M059J (cell line): ENCODE data around the gene PLA2G6. TPM values are rescaled to one million over a fixed set of nuclear protein-coding genes. Genes with fewer than 3 reads are reported as not detected.
"Not testable (repeated sequence)": the region's sequence is repeated elsewhere in the genome, so short reads cannot be mapped to it uniquely, and the experiment has no call there.

ENCODE experiments used
- DNase-seq: peaks from one replicate; pipeline ENCODE4 v3.0.0-alpha.2; 2012; ENCODE audit warnings: low read depth
- total RNA-seq: library from RNA; depleted of rRNA; stranded (reverse); fragments of >200 nt; shearing (Covaris generic); gene quantifications from 2 replicates; pipeline ENCODE4 v1.2.3, GENCODE V29; 2014

PLA2G6 gene
- total RNA-seq, 1 experiment from 2014 or later: 0.96 TPM

DNA sequence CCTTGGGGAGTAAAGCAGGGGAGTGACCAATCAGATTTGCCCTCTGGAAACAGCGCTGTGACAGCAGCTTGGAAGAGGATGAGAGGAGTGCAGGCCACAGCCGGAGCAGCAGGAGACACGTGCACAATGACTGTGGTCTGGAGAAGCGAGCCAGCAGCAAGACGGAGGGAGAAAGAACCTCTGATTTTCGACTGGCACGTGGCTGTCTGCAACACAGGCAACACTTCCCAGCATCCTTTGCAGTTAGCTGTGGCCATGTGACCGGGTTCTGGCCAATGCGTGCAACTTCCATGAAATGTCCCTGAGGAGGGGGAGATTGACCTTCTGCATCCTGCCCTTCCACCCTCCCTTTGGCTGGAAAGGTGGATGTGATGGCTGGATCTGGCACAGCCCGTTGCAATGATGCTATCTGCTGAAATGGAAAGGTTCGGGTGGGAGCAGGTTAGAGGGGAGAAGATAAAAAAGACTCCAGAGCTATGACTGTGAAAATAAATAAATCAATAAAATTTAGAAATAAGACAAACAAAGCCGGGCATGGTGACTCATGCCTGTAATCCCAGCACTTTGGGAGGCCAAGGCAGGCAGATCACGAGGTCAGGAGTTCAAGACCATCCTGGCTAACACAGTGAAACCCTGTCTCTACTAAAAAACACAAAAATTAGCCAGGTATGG, 15.6 kb downstream of the PLA2G6 start:
- DNase-seq: no peak

DNA sequence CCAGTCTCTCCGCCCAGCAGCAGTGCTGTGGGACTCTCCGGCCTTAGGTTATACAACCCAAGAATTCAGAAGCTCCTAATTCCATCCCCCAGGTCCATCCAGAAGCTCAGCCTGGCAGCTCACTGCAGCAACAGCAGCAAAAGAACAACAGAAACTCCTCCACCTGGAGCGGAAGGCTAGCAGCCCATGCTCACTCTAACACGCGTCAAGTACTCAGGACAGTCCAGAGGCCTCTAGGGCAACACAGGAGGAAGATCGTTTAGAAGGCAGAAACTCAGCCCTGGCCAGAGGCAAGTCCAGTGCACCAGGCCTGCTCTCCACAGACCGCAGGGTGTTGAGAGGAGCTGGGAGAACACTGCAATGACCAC, 17.1 kb downstream of the PLA2G6 start:
- DNase-seq: no peak

DNA sequence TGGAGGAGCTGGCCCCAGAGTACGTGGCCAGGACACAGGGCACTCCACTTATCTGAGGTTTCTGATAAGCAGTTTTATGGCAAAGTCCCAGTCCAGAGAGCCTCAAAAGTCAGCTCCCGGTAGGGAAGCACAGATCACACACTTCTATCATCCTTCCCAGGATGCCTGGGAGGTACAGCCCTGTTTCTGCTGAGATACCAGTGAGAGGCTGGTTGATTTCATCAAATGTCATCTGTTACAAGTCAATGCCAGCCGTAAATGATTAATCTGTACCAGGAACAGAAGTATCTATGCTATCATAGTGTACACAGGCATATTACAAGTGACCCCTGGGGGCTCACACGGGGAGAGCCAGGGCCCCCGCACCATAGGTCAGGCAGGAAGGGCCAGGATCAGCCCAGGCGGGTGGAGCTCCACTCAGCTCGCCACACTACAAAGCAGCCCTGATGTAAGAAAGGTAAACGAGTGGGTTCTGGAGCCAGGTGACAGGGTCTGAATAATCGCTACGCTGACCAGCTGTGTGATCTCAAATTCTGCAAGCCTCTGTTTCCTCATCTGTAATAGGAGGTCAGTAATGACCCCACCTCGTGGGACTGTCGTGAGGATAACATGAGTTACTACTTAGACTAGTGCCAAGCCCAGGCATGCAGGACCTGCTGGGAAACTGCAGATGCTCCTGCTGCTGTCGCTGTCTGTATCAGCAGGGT, 17.6 kb downstream of the PLA2G6 start:
- no peak for DNase-seq

DNA sequence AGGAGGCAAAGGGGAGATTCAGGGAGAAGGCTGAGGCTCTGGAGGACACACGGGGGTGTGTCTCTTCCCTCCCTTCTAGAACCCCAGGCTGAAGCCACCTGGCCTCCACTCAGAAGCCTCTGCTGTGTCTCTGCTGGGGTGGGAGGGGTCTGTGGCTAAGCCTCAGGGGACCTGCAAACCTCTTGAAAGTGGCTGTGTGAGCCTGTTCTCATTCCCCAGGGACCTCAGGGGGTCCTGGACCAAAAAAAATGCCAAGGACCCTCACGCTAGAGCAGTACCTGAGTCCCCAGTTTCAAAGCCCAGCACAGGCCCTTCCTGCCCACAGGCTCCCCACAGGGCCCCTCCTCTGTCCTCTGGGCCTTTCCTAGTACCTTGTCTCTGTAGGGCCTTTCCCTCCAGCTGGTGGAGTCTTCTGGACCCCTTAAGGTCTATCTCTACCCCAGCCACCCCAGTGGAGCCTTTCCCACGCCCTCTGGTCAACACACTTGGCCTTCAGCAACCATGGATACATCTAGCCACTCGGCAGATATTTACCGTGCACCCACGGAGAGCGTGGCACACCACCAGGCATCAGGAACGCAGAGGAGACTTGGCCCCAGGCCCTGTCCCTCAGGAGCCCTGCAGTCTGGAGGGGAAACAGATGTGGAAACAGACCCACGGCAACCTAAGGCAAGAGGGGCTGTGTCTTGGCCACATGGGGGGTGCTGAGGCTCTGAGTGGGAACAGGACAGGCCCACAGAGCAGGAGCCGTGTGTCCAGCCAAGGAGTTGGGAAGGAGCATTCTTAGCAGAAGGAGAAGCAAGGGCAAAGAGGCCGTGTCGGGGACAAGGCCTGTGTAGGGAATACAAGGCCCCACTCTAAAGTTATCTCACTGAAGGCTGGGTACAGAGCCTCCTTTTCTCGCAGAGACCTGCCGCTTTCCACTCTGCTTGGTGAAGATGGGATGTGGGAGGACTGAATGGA, 18.5 kb downstream of the PLA2G6 start:
- no peak for DNase-seq

DNA sequence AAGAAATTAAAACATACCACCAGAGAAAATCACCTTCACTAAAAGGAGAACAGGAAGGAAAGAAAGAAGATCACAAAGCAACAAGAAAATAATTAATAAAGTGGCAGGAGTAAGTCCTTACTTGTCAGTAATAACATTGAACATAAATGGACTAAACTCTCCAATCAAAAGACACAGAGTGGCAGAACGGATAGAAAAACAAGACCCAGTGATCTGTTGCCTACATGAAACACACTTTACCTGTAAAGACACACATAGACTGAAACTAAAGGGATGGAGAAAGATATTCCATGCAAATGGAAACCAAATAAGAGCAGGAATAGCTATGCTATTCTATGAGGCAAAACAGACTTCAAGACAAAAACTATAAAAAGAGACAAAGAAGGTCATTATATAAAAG, 25.9 kb downstream of the PLA2G6 start:
- no peak for DNase-seq

DNA sequence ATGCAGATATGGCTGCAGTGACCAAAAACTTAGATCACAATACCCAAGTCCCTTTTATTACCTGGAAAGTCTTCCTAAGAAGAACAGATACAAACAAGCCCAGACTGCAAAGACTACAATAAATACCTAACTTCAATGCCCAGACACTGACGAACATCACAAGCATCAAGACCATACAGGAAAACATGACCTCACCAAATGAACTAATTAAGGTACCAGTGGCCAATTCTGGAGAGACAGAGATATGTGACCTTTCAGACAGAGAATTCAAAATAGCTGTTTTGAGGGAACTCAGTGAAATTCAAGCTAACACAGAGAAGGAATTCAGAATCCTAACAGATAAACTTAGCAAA, 27.1 kb downstream of the PLA2G6 start:
- DNase-seq: not testable (repeated sequence)

DNA sequence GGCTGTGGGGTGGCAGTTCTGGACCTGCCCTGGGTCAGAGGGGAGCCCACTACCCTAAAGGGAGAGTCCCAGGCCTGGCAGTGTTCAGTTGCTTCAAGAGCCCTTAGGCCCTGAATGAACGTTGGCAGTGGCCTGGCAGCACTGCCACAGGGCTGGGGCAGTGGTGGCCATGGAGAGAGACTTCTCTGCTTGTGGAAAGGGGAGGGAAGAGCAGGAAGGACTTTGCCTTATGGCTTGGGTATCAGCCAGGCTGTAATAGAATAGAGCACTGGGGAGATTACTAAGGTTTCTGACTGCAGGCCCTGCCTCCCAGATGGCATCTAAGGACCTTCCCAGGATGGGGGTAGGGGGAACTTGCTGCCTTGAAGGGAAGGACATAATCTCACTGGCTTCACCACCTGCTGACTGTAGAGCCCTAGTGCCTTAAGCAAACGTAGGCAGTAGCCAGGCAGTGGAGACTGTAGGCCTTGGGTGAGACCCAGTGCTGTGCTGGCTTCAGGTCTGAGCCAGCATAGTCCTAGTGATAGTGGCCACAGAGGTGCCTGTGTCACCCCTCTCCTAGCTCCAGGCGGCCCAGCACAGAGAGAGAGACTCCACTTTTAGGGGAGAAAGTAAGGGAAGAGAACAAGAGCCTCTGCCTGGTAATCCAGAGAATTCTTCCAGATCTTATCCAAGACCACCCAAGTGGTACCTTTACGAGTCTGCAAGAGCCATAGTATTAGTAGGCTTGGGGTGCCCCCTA, 27.6 kb downstream of the PLA2G6 start:
- DNase-seq: no peak

DNA sequence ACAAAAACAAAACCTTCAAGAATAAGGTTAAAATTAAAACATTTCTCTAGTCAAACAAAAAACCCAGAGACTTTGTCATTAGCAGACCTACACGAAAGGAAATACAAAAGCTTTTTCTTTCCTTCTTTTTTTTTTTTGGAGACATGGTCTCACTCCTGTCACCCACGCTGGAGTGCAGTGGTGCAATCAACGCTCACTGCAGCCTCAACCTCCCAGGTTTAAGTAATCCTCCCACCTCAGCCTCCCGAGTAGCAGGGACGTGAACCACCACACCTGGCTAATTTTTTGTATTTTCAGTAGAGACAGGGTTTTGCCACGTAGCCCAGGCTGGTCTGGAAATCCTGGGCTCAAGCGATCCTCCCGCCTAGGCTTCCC, 30.5 kb downstream of the PLA2G6 start:
- DNase-seq: no peak

DNA sequence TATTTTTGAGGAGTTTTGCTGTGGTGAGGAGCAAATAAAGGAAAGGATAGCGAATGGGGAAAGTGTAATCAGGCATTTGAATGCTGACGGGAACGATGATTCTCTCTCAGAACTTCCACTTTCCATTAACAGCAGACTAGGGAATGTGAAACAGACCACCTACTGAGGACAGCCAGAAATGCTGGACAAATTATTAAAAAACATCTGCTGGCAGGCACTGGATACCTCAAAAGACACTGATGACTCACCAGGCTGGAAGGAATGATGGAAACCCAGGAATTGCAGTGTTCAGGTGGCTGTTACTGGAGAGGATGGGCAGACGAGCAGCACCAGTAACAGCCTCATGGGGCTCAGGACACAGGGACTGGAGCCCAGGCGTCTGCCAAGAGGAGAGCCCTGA, 33.4 kb downstream of the PLA2G6 start:
- peak; percentile 72 for DNase-seq

DNA sequence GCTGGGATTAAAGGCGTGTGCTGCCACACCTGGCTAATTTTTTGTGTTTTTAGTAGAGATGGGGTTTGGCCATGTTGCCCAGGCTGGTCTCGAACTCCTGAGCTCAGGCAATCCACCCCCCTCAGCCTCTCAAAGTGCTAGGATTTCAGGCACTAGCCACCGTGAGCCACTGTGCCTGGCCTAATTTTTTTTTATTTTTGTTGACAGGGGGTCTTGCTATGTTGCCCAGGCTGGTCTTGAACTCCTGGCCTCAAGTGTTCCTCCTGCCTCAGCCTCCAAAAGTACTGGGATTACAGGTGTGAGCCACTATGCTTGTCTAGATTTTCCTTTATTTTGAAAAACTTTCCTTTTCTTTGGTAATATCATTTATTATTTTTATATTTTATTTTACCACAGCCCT, 35.5 kb downstream of the PLA2G6 start:
- not testable (repeated sequence) for DNase-seq

DNA sequence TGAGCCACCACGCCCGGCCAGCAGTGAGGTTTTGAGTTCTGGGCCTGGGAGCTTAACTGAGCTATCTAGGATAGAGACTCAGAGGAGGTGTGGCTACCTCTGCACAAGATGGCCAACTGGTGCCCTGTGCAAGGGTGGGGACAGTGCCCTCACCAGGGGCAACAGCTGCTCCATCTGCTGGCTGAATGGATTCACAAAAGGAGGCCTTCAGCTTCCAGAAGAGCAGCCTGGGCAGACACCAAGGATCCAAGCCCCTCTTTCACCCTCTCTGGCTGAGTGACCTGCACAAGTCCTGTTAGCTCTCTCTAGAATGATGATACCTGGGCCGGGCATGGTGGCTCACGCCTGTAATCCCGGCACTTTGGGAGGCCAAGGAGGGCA, 37.6 kb downstream of the PLA2G6 start:
- DNase-seq: peak; percentile 30

DNA sequence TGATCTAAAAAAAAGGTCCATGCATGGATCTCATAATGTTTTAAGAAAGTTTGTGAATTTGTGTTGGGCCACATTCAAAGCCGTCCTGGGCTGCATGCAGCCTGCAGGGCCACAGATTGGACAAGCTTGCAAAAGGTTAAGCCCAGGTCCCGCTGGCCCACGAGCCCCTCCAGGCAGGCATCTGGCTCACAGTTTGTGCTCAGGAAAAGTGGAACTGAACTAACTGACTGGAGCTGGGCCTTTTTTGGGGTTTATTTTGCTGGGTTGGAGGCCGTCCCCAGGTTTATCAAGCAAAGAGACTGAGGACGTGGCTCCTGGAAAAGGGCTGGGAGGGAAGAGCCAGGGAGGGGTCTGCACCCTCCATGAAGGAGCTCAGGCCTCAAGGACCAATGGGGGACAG, 39.0 kb downstream of the PLA2G6 start:
- no peak for DNase-seq

DNA sequence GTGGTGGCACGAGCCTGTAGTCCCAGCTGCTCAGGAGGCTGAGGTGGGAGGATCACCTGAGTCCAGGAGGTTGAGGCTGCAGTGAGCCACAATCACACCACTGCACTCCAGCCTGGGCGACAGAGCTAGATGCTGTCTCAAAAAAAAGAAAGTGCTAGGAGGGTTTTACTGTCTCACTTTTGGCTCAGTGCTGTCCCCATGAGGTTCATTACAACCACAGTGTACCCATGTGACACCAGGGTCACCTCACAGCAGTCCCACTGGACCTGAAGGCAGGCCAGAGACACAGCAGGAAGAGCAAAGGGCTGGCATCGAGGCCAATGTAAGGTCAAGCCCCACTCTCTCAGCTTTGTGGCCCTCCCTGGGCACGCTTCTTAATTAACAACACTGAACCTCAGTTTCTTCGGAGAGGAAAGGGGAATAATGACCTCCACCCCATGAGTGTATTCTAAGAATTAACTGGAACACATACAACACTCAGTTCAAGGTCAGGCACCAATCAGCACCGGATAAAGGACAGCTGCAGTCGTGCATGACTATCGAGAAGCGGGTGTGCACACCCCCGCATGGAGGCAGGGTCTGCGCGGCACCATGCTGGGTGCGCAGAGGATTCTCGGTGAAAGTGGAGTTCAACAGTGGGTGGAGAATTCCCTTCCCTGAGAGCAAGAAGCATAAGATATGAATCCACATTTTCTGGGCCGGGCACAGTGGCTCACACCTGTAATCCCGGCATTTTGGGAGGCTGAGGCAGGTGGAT, 40.2 kb downstream of the PLA2G6 start:
- no peak for DNase-seq

DNA sequence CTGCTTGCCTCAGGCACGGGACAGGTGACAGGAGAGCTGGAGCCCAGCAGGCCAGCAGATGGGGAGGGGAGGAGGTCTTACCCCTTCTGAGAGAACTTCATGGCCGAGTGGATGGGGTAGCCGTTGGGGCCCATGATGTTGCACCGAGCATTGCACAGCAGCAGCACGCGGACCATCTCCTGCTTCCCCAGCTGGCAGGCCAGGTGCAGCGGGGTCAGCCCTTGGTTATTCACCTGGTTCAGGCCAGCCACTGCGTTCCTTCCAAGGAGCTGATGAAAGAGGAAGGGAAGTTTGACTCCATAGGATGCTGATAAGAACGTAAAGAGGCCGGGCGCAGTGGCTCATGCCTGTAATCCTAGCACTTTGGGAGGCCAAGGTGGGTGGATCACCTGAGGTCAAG, 41.7 kb downstream of the PLA2G6 start:
- no peak for DNase-seq

DNA sequence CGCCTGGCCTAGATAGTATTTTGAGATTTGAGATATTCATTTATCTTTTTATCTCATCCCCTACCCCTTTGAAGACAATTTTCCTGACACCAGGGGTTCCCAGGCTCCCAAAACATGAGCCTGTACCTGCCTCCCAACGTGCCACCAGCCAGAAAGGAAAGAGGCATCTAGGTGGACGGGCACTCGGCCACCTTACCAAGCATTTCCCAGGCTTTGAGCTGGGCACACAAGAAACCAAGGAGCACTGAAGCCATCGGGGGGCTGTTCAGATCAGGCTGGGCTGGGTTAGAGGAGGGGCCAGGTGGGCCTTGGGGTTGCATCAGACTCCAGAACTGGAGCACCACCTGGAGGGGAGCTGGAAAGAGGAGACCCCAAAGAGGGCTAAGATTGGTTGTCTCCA, 42.7 kb downstream of the PLA2G6 start:
- DNase-seq: no peak

DNA sequence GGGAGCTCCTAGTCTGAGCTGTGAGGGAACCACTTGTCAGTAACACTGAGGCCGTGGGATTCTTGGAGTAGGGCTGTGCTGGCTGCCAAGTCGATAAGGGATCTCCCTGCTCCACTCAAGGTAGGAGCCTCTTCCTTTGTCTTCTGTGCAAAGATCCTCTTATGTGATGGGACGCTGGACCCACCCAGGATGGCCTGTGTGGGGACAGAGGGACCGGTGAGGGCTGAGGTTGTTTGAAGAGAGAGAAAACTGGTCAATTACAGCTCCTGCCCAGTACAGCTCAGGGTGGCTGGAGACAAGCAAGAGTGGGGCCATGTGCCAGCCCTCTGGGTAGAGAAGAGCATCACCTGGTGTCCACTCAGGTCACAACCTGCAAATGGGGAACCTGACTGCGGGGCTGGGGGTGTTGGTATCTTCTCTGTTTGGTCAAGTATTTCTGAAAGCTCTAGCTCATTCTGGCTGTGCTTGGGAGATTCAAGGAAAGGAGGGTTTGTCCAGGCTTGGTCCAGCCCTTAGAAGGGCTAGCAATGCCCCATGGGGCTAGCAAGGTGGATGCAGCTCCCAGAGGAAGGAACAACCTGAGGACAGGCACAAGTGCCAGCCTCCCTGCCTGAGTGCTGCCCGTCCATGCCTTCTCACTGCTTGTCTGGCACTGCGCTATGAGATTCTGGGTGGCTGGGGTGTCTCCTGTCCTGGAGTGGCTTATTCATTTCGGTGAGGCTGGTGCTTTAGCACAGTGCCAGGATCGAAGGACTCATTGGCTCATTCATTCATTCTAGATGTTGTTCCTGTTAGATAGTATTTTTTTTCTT, 43.5 kb downstream of the PLA2G6 start:
- no peak for DNase-seq

DNA sequence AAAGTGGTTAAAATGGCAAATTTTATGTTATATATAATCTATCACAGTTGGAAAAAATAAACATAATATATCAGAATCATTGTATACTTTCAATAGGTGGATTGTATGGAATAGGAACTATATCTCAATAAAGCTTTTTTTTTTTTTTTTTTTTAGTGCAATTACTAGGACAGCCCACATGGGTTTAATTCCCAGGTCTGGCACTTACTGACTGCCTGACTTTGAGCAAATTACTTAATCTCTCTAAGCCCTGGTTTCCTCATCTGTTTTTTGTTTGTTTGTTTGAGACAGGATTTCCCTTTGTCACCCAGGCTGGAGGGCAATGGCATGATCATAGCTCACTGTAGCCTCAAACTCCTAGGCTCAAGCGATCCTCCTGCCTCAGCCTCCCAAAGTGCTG, 45.0 kb downstream of the PLA2G6 start:
- no peak for DNase-seq

DNA sequence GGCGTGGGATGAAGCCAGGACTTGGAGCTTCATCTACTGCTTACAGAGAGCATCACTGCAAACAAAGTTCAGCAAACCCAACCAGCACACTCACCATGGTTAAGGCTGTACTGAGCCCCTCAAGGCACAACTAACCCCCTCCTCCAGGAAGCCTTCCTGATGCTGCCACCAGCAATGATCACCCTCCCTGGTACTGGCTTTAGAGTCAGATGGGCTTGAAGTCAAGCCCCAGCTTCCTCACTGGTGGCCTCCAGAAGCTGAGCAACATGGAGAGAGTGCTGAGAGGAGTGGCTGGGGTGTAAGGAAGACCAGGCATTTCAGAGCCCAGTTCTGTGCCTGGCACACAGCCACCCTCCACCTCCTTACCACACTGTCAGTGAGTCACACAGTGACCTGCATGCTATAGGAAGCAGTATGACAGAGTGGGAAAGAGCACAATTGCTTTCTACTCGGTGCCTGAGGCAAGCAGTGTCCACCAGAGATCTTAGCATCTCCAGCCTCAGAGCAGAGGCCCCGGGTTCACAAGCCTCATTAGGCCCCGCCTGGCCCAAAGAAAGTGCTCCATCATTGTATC, 46.4 kb downstream of the PLA2G6 start:
- peak; percentile 91 for DNase-seq

DNA sequence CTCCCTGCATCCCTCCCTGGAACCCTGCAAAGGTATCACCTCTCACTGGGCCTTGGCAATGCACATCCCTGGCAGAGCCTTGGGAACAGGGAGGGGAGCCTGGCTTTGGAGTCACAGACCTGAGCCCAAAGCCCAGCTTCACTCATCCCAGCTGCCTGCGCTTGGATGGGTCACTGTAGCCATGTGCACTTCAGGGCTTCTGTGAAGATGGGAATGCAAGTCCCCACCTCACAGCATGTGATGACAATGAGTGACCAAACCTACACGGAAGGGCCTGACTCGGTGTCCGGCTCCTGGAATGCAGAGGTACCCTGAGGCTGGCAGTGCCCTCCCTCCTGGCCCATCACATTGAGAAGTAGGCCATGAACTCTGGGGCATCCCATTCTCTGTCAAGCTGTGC, 48.3 kb downstream of the PLA2G6 start:
- DNase-seq: no peak

DNA sequence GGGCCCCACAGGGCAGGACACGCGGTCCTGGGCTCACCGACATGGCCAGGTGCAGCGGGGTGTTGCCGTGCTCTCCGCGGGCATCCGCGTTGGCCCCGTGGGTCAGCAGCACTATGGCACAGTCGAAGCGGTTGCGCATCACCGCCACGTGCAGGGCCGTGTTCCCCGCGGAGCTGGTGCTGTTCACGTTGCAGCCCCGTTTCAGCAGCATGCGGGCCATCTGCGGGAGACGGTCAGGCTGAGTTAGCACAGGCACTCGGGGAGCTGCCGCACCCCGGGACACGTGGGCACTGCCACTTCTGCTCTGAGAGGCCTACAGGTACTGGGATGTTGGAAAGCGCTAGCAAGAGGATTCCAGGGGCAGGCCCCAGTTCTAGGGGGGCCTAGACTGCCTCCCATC, 48.8 kb downstream of the PLA2G6 start:
- DNase-seq: no peak
